OCI-LY7 (cell line): Measurements from ENCODE around the gene ERGIC1.

Experiments
- CTCF ChIP-seq: fragments of 200-600 bp; sonication (generic); conservative IDR thresholded peaks from 2 replicates; pipeline ENCODE4 v1.5.1; 2014; ENCODE audit warnings: mild to moderate bottlenecking, antibody characterized with exemption, low read length, moderate library complexity, mixed read lengths
- EZH2phosphoT487 ChIP-seq: fragments of 200-600 bp; sonication (generic); IDR thresholded peaks from 2 replicates; pipeline ENCODE4 v1.6.1; 2018; ENCODE audit warnings: low read depth, borderline replicate concordance, mild to moderate bottlenecking, mixed run types, antibody characterized with exemption, low read length, moderate library complexity, mixed read lengths

- no peak for TF ChIP-seq CTCF
- TF ChIP-seq EZH2phosphoT487, result no peak
Measured at GRCh38 chr5:172809774-172810173, 24.3 kb upstream of the ERGIC1 start.
